KMS-11 (cell line): ENCODE results near the gene PPP4C.
"Not testable (repeated sequence)": the region's sequence is repeated elsewhere in the genome, so short reads cannot be mapped to it uniquely, and the experiment has no call there.

ENCODE experiments used
- H2AFZ ChIP-seq: fragments of 200-600 bp; sonication (generic); 2 replicates; pipeline ENCODE4 v1.6.1; 2016; ENCODE audit warnings: antibody characterized with exemption, mixed run types, low read depth
- H3K27ac ChIP-seq: fragments of 200-600 bp; sonication (generic); 2 replicates; pipeline ENCODE4 v1.6.1; 2016; ENCODE audit warnings: mild to moderate bottlenecking, mixed run types
- H3K27me3 ChIP-seq: fragments of 200-600 bp; sonication (generic); 2 replicates; pipeline ENCODE4 v1.6.1; 2017; ENCODE audit warnings: mild to moderate bottlenecking, low read depth, mixed run types, moderate library complexity; ENCODE audit not compliant: insufficient read depth
- H3K36me3 ChIP-seq: fragments of 200-600 bp; sonication (generic); 2 replicates; pipeline ENCODE4 v1.6.1; 2017; ENCODE audit warnings: mild to moderate bottlenecking, mixed run types; ENCODE audit not compliant: insufficient read depth
- H3K4me1 ChIP-seq: fragments of 200-600 bp; sonication (generic); 2 replicates; pipeline ENCODE4 v1.6.1; 2016; ENCODE audit warnings: mild to moderate bottlenecking, low read depth, mixed run types; ENCODE audit not compliant: poor library complexity, severe bottlenecking
- H3K4me2 ChIP-seq: fragments of 200-600 bp; sonication (generic); 2 replicates; pipeline ENCODE4 v1.7.0; 2016; ENCODE audit warnings: mild to moderate bottlenecking, mixed run types
- H3K4me3 ChIP-seq: fragments of 200-600 bp; sonication (generic); IDR thresholded peaks from 2 replicates; pipeline ENCODE4 v1.6.1; 2017; ENCODE audit warnings: low read depth, low read length, mixed read lengths; ENCODE audit not compliant: insufficient read depth
- H3K79me2 ChIP-seq: fragments of 200-600 bp; sonication (generic); 2 replicates; pipeline ENCODE4 v1.6.1; 2016; ENCODE audit warnings: low read depth, mixed run types; ENCODE audit not compliant: insufficient read depth
- H3K9ac ChIP-seq: fragments of 200-600 bp; sonication (generic); 2 replicates; pipeline ENCODE4 v1.6.1; 2016; ENCODE audit warnings: mild to moderate bottlenecking, mixed run types
- H4K20me1 ChIP-seq: fragments of 200-600 bp; sonication (generic); 2 replicates; pipeline ENCODE4 v1.6.1; 2016; ENCODE audit warnings: mild to moderate bottlenecking, mixed run types; ENCODE audit not compliant: insufficient read depth
- TF ChIP-seq, protein P1 (sequence below): fragments of 200-600 bp; sonication (generic); conservative IDR thresholded peaks from 2 replicates; pipeline ENCODE4 v1.6.1; 2017; ENCODE audit warnings: low read depth, mild to moderate bottlenecking, antibody characterized with exemption, low read length, moderate library complexity, mixed read lengths

The PPP4C gene

DNA sequence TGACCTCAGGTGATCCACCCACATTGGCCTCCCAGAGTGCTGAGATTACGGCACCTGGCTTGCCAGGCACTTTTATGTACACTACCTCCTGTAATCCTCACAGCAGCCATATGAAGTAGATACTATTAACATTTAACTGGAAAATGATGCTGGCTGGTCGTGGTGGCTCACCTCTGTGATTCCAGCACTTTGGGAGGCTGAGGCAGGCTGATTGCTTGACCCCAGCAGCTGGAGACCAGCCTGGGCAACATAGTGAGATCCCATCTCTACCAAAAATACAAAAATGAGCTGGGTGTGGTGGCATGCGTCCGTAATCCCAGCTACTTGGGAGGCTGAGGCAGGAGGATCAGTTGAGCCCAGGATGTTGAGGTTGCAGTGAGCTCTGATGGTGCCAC is 49.2 kb downstream of the PPP4C start:
- Histone ChIP-seq H3K4me1 (peaks cover 14% of the 10 kb centered on the region), H2AFZ (no peak overlapping the region), H3K4me3 (no peak overlapping the region), H4K20me1 (no peaks in the 10 kb centered on the region), H3K36me3 (no peaks in the 10 kb centered on the region), H3K79me2 (no peaks in the 10 kb centered on the region), H3K27ac (no peak overlapping the region), H3K4me2 (no peak overlapping the region), H3K27me3 (no peaks in the 10 kb centered on the region), H3K9ac (no peak overlapping the region)
- TF ChIP-seq, protein P1, sequence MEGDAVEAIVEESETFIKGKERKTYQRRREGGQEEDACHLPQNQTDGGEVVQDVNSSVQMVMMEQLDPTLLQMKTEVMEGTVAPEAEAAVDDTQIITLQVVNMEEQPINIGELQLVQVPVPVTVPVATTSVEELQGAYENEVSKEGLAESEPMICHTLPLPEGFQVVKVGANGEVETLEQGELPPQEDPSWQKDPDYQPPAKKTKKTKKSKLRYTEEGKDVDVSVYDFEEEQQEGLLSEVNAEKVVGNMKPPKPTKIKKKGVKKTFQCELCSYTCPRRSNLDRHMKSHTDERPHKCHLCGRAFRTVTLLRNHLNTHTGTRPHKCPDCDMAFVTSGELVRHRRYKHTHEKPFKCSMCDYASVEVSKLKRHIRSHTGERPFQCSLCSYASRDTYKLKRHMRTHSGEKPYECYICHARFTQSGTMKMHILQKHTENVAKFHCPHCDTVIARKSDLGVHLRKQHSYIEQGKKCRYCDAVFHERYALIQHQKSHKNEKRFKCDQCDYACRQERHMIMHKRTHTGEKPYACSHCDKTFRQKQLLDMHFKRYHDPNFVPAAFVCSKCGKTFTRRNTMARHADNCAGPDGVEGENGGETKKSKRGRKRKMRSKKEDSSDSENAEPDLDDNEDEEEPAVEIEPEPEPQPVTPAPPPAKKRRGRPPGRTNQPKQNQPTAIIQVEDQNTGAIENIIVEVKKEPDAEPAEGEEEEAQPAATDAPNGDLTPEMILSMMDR, result no peak

DNA sequence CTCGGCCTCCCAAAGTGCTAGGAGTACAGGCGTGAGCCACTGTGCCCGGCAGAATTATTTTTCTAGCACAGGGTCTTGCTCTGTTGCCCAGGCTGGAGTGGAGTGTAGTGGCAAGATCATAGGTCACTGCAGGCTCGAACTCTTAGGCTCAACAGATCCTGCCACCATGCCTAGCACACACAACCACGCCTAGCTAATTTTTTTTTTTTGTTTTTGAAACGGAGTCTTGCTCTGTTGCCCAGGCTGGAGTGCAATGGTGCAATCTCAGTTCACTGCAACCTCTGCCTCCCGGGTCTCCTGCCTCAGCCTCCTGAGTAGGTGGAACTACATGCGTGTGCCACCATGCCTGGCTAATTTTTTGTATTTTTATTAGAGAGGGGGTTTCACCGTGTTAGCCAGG is 49.9 kb downstream of the PPP4C start:
- not testable (repeated sequence) for H4K20me1 ChIP-seq, H3K27me3 ChIP-seq, H3K27ac ChIP-seq, H2AFZ ChIP-seq, H3K4me2 ChIP-seq, H3K9ac ChIP-seq, H3K79me2 ChIP-seq, H3K4me1 ChIP-seq, H3K4me3 ChIP-seq, H3K36me3 ChIP-seq

DNA sequence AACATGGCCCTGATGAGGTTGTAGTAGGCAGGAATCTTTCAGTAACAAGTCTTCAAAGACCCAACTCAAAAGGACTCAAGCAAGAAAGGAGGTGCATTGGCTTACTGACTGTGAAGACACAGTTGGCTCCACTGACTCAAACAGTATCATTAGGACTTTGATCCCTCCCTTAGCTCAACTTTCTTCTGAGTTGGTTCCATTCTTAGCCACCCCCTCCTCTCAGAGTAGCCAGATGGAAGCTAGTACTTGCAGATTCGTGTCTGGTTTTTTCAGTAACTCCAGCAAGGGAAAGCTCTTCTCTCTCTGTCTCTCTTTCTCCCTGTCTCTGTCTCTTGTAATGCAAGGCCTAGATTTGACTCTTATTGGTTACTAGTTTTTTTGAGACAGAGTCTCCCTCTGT is 52.2 kb downstream of the PPP4C start:
- Histone ChIP-seq H3K9ac (no peak overlapping the region), H3K4me1 (no peaks in the 10 kb centered on the region), H3K79me2 (no peaks in the 10 kb centered on the region), H3K27ac (no peak overlapping the region), H2AFZ (no peak overlapping the region), H3K27me3 (no peaks in the 10 kb centered on the region), H3K4me2 (no peak overlapping the region), H3K4me3 (no peak overlapping the region), H4K20me1 (no peaks in the 10 kb centered on the region), H3K36me3 (no peaks in the 10 kb centered on the region)
- TF ChIP-seq, protein P1, result no peak

DNA sequence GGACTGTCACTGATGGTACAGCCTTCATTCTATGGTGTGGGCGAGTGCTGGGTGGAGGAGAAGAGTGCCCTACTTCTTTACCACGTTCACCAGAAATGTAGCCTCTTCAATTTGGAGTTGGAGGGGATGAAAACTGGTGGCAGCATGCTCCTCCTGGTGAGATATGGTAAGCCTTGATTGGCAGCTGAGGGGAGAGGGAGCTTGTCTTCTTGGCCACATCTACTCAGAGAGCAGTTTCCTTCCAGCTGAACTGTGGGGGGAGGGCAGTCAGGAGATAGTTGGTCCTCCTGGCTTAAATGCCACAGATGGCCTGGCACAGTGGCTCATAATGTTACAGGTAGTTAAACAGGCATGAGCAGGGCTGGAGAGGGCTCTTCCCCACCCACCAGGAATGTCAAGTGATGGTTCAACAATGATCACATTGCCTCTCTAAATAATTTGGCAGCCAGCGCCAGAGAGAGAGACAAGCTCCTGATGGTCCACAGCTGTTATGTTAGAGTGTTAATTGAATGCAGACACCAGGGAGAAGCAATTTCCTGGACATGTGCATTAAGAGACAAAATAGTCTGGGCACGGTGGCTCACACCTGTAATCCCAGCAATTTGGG is 56.2 kb downstream of the PPP4C start:
- no peak overlapping the region for H3K4me2 ChIP-seq
- no peak overlapping the region for H2AFZ ChIP-seq
- no peak overlapping the region for H3K27ac ChIP-seq

DNA sequence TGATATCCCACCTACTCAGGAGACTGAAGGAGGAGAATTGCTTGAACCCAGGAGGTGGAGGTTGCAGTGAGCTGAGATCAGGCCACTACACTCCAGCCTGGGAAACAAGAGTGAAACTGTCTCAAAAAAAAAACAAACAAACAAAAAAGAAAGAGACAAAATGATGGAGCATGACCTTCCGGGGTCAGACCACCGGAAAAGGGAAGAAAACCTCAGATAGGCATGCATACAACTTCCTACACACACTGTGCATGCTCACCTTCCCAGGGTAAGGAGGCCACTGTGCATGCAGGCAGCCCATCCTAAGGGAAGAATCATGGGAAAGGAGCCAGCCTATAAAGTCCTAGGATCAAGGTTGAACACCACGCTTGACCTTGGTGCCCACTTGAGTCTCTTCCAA is 56.8 kb downstream of the PPP4C start:
- Histone ChIP-seq H3K4me1 (no peaks in the 10 kb centered on the region), H3K27ac (no peak overlapping the region), H3K4me2 (no peak overlapping the region), H3K36me3 (no peaks in the 10 kb centered on the region), H3K4me3 (no peak overlapping the region), H3K9ac (no peak overlapping the region), H2AFZ (no peak overlapping the region), H3K79me2 (no peaks in the 10 kb centered on the region), H4K20me1 (no peaks in the 10 kb centered on the region), H3K27me3 (no peaks in the 10 kb centered on the region)
- TF ChIP-seq, protein P1, result no peak

More for the DNA sequence above, 56.2 kb downstream of the PPP4C start:
- H4K20me1 ChIP-seq, result no peaks in the 10 kb centered on the region
- H3K9ac ChIP-seq, result no peak overlapping the region
- TF ChIP-seq, protein P1, result no peak
- H3K27me3 ChIP-seq, result no peaks in the 10 kb centered on the region
- no peaks in the 10 kb centered on the region for H3K4me1 ChIP-seq
- H3K4me3 ChIP-seq, result no peak overlapping the region
- H3K79me2 ChIP-seq, result no peaks in the 10 kb centered on the region
- H3K36me3 ChIP-seq, result no peaks in the 10 kb centered on the region
